RWPE1 (cell line): ENCODE results near the gene CATSPERZ.

Experiments
- CTCF ChIA-PET: fragments of 350-600 bp; sonication (Branson Sonifier 250); formaldehyde crosslinking; extraction: SDS; loops from one replicate; lab custom pipeline; 2021; lab: Yijun Ruan, JAX
- POLR2A ChIA-PET: fragments of 400-600 bp; formaldehyde crosslinking; extraction: SDS; loops from one replicate; lab custom pipeline; 2020; ENCODE audit warnings: antibody characterized with exemption; ENCODE audit not compliant: low non-redundant PET; lab: Yijun Ruan, JAX
- DNase-seq: peaks from one replicate; pipeline ENCODE4 v3.0.0; 2012; ENCODE audit warnings: low spot score
- H3K27ac ChIP-seq: fragments of 450-650 bp; 2 replicates; pipeline ENCODE4 v1.5.1; 2017
- CTCF ChIP-seq: fragments of 450-650 bp; conservative IDR thresholded peaks from 2 replicates; pipeline ENCODE4 v1.5.1; 2017; ENCODE audit warnings: low read depth, mild to moderate bottlenecking

CATSPERZ gene

GRCh38 chr11:64298966-64299846 lies 952 bp upstream of the CATSPERZ start:
- CTCF ChIA-PET: interaction anchor here (0.7 kb wide), 1 partner anchor 34 kb away, joined by 5 read pairs; no protein-coding TSS in a partner anchor

GRCh38 chr11:64303109-64304031 lies 3.2 kb downstream of the CATSPERZ start:
- H3K27ac ChIP-seq: peak overlapping the region; percentile 100

More at GRCh38 chr11:64298966-64299846, 952 bp upstream of the CATSPERZ start:
- H3K27ac ChIP-seq: peak overlapping the region; percentile 42
- POLR2A ChIA-PET: no interaction called here
- no peak for DNase-seq
- TF ChIP-seq CTCF: no peak

GRCh38 chr11:64304032-64304315 lies 3.8 kb downstream of the CATSPERZ start:
- peak overlapping the region; percentile 100 for H3K27ac ChIP-seq
- ChIA-PET CTCF (interaction anchor here (0.5 to 1.3 kb wide), 6 partner anchors 9 to 246 kb away, joined by 3 to 5 read pairs (median 4); partner anchors contain the start of genes PLCB3 and STIP1), POLR2A (no interaction called here)
- no peak for DNase-seq
- TF ChIP-seq CTCF: no peak

More at GRCh38 chr11:64303109-64304031, 3.2 kb downstream of the CATSPERZ start:
- CTCF ChIA-PET: interaction anchor here (0.5 to 3.0 kb wide), 8 partner anchors 8 to 247 kb away, joined by 3 to 30 read pairs (median 4); partner anchors contain the start of genes PLCB3 and STIP1
- no peak for DNase-seq
- TF ChIP-seq CTCF: no peak
- POLR2A ChIA-PET: interaction anchor here (0.6 kb wide), 1 partner anchor 58 kb away, joined by 6 read pairs; no protein-coding TSS in a partner anchor

- H3K27ac ChIP-seq: peak overlapping the region; percentile 100
- peak; percentile 66 for DNase-seq
- CTCF ChIA-PET: interaction anchor here (0.6 to 1.3 kb wide), 9 partner anchors 9 to 118 kb away, joined by 3 to 5 read pairs (median 4); partner anchors contain the start of genes PLCB3 and STIP1
- POLR2A ChIA-PET: interaction anchor here (0.5 to 2.0 kb wide), 3 partner anchors 13 to 85 kb away, joined by 3 to 9 read pairs (median 3); partner anchors contain the start of genes PRDX5 and TRMT112
- TF ChIP-seq CTCF: peak; percentile 85
These were observed 4.3 kb downstream of the CATSPERZ start for GRCh38 chr11:64304316-64305072.

GRCh38 chr11:64305075-64305690 lies 5.0 kb downstream of the CATSPERZ start, which contains the start of gene ESRRA:
TSS of gene ESRRA (plus strand) at chr11:64305524. CDS start at chr11:64307180, 1,656 bp downstream.
- peak within 1 kb of the TSS; percentile 100 for H3K27ac ChIP-seq
- ChIA-PET CTCF (interaction anchor here (0.6 to 1.3 kb wide), 5 partner anchors 16 to 101 kb away, joined by 3 to 5 read pairs (median 4); no protein-coding TSS in a partner anchor), POLR2A (interaction anchor here (0.5 to 2.0 kb wide), 2 partner anchors 13 to 84 kb away, joined by 3 to 9 read pairs; partner anchors contain the start of genes PRDX5 and TRMT112)
- TF ChIP-seq CTCF: no peak
- peak; percentile 98 for DNase-seq
